Glomerular visceral epithelial cell (primary cell): Measurements from ENCODE around the gene MTHFSD.

ENCODE experiments used
- DNase-seq: peaks from one replicate; pipeline ENCODE4 v3.0.0-alpha.2; 2016; ENCODE audit errors: extremely low spot score

The MTHFSD gene

GRCh38 chr16:86550281-86550680 is 4.8 kb downstream of the MTHFSD start:
- DNase-seq = no peak

GRCh38 chr16:86549893-86550190 is 5.2 kb downstream of the MTHFSD start:
- no peak for DNase-seq

- no peak for DNase-seq
Measured at GRCh38 chr16:86549076-86549892, 5.8 kb downstream of the MTHFSD start.

GRCh38 chr16:86547286-86547685 is 7.7 kb downstream of the MTHFSD start:
- no peak for DNase-seq

- no peak for DNase-seq
Measured at GRCh38 chr16:86546638-86547013, 8.4 kb downstream of the MTHFSD start.

GRCh38 chr16:86545954-86546637 is 8.9 kb downstream of the MTHFSD start:
- no peak for DNase-seq

- no peak for DNase-seq
Measured at GRCh38 chr16:86545481-86545880, 9.6 kb downstream of the MTHFSD start.

- DNase-seq = no peak
Measured at GRCh38 chr16:86542756-86543750, 12.0 kb downstream of the MTHFSD start.

GRCh38 chr16:86541560-86541959 is 13.5 kb downstream of the MTHFSD start:
- no peak for DNase-seq

- DNase-seq = no peak
Measured at GRCh38 chr16:86540894-86541293, 14.1 kb downstream of the MTHFSD start.

GRCh38 chr16:86538196-86538780 is 16.7 kb downstream of the MTHFSD start:
- no peak for DNase-seq

- no peak for DNase-seq
Measured at GRCh38 chr16:86537486-86537885, 17.5 kb downstream of the MTHFSD start.

GRCh38 chr16:86536621-86537020 is 18.4 kb downstream of the MTHFSD start:
- DNase-seq = no peak

GRCh38 chr16:86534779-86535615 is 20.0 kb downstream of the MTHFSD start:
- no peak for DNase-seq

GRCh38 chr16:86533767-86534351 is 21.2 kb downstream of the MTHFSD start:
- no peak for DNase-seq

- no peak for DNase-seq
Measured at GRCh38 chr16:86533076-86533475, 22.0 kb downstream of the MTHFSD start.

- no peak for DNase-seq
Measured at GRCh38 chr16:86532526-86532815, 22.6 kb downstream of the MTHFSD start.

- no peak for DNase-seq
Measured at GRCh38 chr16:86531641-86532525, 23.2 kb downstream of the MTHFSD start.

- DNase-seq = no peak
Measured at GRCh38 chr16:86531191-86531545, 23.9 kb downstream of the MTHFSD start.
